ENCODE measurements around the gene APBB2.

GRCh38 chr4:40897557-40898203 lies 316.7 kb downstream of the APBB2 start:
- TF ChIP-seq CTCF (IDR thresholded peaks at IDR 0.05; ENCODE audit: control extremely low read depth in 1 of 3, insufficient read depth in 1 of 3, low read depth in 1 of 3, low read length in 3 of 3) (peak; percentile 79 to 90 (median 89)), JUND (IDR thresholded peaks at IDR 0.05; ENCODE audit: low read length) (no peak), ATF2 (IDR thresholded peaks at IDR 0.05; ENCODE audit: low read length) (no peak), POLR2A (IDR thresholded peaks at IDR 0.05; ENCODE audit: control extremely low read depth in 1 of 2, low read depth in 2 of 2, low read length in 2 of 2) (no peak), EGR1 (IDR thresholded peaks at IDR 0.05; ENCODE audit: borderline replicate concordance, low read depth, low read length) (no peak), EZH2 (IDR thresholded peaks at IDR 0.05; ENCODE audit: low read depth, low read length, severe bottlenecking) (no peak), CEBPB (IDR thresholded peaks at IDR 0.05; ENCODE audit: low read depth, low read length) (no peak), USF2 (IDR thresholded peaks at IDR 0.05; ENCODE audit: low read length) (no peak), ASH2L (IDR thresholded peaks at IDR 0.05; ENCODE audit: low read length) (no peak)

All from H1 (cell line).